T-helper 2 cell (primary cell): ENCODE results near the gene MBNL2.

Source experiments
- DNase-seq, 5 experiments: peaks; one replicate each; pipeline versions ENCODE4 v3.0.0 to v3.0.0-alpha.2; 2012 to 2022

MBNL2 gene

DNA sequence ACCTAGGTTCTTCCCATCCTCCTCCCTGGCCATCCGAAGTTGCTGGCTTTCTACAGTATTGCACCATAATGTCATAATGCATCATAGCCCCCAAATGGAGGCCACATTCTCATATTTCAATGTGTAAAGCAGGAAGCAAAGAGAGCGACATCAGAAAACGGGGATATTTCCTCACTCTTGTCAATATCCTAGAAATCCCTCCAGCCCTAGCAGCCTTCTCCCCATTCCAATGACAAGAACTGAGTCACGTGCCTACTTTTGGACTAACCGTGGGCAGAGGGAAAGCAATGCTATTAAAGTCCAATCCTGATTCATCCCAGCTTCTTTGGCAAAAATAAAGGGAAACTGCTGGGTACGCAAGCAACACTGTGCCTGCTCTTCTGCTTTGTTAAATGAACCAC lies 207.5 kb downstream of the MBNL2 start:
- DNase-seq, result no peak

DNA sequence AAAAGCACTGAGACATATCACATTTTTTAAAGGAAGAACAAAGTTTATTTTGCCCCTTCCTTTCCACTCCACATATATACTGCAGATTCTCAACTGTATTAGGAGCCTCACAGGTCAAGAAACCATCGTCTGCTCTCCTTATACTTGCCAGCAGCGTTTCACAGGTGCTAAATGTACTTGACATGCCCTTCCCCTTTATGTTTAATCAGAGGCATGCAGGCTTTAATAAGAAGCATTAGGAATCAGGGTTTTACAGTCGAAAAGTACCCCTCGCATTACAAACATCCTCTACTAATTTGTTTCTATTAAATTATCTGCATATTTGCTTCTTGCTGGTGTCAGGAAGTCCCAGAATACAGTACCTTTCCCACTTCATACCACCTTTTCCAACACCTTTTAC lies 208.2 kb downstream of the MBNL2 start:
- no peak for DNase-seq

DNA sequence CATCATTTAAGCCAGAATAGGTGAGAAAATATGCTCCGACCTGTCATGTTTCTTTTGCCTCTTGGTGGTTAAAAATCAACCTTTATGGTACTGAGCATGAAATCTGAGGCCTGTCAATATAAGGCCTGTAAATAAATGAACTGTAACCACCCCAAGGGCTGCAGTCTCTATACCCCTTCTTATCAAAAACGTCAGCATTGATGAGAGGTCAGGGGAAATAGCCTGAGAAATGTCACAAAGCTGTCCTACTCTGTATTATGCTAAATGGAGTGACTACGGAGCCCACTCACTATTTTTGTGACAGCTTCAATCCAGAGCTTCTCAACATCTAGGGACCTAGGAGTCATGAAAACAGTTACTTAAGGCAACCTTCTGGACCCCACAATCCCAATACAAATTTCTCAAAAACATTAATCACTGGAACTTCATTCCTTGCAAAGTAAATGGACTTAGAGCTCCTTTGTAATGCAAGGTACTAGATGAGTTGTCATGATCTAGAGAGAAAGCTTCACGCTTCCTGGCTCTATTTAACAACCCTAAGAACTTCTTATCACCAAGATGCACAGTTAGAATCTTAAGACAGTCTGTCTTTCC lies 209.1 kb downstream of the MBNL2 start:
- DNase-seq, result no peak

DNA sequence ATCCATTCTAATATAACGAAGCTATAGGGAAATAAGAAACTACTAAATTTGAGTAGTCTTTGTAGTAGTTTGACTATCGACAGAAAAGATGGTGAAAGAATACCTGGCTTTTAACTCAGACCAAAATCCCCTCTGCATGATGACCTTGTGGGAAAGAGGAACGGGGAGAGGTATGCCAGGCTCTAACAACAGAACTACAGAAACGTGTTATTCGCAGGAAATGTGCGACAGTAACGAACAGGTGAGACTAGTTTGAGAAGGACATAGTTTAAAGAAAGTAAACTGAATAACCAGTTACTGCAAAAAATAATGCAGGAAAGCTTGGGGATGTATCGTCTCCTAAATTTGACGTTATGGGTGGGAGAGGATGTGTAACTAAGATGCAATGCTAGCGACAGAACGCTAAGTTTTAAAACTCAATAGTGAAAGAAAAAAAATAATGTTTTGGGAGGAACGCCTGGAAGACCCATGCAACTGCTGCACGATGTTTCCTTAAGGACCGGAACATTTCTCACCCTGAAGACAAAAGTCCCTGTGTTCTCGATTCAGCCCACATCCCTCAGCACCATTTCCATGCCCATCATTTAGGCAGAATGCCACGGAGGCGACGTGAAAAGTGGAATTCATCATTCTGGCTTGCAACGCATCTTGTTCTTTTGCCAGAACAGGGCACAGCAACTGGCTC lies 210.2 kb downstream of the MBNL2 start:
- peak in 1 of 5 experiments; percentile 6 for DNase-seq

DNA sequence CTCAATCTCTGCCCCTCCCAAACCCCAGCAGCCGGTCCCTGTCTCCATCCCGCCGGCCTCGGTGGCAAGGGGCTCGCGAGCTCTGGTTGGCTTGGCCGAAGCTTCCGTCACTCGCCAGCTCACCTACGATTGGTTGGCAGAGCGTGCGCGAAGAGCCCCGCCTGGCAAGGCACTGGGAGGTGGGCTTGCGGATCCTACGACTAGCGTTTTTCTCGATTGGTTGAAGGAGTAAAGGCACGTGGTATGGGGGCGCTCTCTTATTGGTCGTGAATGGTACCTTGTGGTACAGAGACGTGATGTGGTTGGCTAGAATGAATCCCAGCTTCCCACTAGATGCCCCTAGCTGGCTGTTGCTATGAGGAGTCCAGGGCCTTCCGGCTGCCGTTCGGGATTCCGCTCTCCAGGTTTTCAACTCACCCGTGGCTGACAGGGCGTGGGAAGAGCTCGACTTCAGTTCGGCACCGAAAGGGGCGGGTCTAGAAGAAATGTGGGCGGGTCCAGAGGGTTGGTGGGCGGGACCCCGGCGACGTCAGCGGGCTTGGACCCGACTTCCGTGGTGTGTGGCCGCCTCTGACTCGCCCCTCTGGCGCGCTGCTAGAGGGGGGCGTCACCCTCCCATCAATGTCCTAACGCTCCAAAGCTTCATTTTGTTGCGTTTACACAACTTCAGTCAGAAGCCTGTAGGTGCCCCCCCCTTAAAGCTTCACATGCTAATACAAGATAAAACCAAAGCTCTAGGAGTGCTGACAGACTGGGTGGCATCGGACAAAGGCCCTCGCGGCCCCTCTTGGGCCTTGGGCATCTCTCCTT lies 211.0 kb downstream of the MBNL2 start:
- peak; percentile 95 to 100 (median 98) for DNase-seq

DNA sequence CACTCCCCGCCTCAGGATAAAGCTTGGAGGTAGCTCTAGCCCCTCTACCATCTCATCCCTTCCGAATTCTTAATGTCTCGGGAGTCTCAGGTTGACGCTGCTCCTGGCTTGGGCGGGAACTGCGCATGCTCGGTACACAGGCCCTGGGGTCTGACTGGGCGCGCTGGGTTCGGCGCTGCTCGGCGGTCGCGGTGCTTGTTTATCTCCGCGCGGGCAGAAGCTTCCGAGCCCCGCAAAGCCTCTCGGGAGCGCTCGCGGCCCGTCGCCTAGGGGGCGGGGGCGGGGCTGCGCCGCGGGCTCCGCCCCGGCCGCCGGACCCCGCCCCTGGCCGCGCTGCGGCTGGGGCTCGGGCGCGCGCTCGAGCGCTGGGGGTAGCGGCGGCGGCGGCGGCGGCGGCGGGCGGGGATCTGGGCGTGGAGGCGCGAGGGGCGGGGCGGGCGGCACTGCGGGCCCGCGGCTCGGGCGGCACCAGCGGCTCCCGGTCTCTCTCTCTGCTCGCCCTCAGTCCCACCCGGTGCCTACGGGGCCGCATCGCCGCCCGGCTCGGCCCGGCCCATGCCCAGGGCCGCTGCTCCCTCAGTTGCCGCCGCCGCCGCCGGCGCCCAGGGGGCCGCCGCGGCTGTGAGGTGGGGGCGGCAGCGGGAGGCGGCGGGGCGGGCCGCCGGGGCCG lies 211.7 kb downstream of the MBNL2 start, which contains the start of gene RAP2A:
RAP2A (plus strand) TSS at position 443 of the 670 bp plus-strand sequence. CDS start 302 bp downstream, outside the sequence.
- DNase-seq, result peak; percentile 73 to 97 (median 87)

DNA sequence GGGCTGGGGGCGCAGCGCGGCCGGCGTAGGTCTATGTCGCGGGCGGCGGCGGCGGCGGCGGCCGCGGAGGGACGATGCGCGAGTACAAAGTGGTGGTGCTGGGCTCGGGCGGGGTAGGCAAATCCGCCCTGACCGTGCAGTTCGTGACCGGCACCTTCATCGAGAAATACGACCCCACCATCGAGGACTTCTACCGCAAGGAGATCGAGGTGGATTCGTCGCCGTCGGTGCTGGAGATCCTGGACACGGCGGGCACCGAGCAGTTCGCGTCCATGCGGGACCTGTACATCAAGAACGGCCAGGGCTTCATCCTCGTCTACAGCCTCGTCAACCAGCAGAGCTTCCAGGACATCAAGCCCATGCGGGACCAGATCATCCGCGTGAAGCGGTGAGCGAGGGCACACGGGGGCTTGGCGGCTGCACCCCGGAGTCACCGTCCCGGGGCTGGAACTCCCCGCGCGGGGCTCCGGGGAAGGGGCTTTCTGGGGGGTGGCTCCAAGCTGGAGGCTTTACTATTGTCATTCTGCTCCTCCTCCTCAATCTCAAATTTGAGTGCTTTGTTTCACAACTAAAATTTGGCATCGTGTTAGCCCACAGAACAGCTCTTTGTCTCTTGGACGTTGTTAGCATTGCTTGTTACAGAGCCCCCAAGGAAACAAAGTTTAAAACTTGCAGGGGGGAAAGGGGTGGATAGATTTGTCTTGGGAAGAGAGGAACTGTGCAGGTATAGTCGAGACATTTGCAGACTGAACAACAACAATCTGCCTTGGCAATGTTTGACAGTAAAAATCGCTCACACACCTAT lies 212.5 kb downstream of the MBNL2 start:
- DNase-seq, result peak; percentile 4 to 55 (median 36)

DNA sequence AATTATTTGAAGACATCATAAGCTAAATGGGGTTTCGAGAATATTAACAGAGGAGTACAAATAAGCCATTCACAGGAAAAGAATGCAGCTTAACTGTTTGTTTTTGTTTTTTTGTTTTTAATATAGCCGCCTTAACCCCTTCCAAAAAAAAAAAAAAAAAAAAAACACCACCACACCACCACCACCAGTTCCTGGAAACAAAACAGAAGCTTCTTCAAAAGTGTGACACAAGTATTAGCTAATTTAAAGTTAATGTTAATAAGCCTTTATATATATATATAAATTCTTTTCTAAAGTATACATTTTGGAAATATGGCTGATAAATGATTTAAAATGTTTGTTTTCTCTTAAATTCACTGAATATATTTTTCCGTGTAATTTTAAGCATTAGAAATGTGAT lies 213.2 kb downstream of the MBNL2 start:
- peak in 1 of 5 experiments; percentile 43 for DNase-seq

DNA sequence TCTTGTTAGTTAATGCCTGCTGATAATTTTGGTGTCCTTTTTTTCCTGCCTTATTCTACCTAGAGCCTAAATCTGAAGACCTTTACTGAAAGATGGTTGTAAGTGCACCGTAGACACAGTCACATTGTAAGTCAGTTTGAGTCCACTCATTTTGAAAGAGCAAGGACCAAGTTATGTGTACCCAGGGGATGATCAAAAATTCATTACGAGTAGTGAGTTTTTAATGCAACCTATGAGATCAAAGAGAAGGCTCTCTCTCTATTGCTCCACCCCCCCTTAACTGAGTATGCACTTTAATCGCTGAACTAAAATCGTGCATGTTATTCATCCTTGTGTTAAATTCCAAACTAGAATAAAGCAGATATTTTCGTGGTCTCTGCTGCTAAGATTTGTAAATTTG lies 213.7 kb downstream of the MBNL2 start:
- DNase-seq, result peak in 1 of 5 experiments; percentile 81

DNA sequence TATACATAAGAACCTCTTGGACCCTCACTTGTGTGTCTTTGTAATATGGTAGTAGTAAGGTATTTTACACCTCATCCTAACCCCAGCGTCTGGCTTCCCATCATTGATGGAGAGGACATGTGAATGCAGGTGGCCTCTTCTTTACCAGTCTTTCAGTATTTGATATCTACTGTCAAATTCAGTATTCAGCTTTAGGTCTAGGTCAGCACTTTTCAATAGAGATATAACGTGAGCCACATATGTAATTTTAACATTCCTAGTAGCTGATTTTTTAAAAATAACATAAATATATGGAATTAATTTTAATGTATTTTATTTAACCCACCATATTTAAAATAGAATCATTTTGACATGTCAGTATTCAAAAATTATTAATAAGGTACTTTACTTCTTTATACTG lies 214.7 kb downstream of the MBNL2 start:
- DNase-seq, result no peak

DNA sequence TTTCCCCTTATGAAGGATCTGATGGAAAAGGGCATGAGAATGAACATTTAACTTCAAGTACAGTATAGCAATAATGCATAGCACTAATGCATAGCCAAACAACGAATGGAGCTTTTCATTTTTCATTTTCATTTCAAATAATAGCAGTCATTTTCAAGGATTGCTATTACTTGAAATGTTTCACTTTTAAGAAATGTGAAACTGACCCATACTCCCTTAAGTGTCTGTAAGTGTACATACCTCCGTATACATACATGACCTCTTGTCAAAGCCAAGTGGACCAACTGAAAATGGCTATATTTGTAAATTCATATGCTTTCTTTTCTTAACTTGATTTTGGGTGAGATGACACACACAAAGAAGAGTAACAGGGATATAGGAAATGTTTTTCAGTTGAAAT lies 215.6 kb downstream of the MBNL2 start:
- no peak for DNase-seq

DNA sequence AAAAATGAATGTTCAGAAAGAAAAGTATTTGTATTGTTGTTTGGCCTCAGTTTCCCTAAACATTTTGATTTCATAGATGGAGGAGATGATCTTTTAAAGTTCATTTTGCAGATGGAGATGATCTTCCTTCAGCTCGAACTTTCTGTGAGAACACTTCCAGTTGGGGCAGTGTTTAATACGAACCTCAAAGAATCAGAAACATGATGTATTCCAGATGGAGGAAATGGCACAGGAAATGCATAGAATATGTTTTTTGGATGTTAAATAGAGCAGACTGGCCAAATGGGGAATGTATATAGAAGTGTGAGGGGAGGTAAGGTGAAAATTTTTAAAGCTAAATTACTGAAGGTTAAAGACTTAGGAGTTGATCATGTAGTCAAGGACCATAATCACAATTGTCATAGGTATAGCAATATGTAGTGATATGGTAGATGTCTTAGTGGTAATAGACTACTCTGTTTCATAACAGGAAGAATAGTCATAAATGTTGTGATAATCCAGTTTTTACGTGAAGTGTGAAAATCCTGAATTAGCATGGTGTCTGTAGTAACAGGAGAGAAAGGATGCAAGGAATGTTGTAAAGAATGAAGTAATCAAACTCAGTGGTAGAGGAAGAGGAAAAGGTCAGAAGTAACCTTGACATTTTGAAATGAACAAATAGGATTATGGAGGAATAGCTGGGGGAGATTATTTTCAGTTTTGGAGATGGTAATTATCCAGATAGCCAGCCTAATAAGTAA lies 216.9 kb downstream of the MBNL2 start:
- DNase-seq, result no peak

DNA sequence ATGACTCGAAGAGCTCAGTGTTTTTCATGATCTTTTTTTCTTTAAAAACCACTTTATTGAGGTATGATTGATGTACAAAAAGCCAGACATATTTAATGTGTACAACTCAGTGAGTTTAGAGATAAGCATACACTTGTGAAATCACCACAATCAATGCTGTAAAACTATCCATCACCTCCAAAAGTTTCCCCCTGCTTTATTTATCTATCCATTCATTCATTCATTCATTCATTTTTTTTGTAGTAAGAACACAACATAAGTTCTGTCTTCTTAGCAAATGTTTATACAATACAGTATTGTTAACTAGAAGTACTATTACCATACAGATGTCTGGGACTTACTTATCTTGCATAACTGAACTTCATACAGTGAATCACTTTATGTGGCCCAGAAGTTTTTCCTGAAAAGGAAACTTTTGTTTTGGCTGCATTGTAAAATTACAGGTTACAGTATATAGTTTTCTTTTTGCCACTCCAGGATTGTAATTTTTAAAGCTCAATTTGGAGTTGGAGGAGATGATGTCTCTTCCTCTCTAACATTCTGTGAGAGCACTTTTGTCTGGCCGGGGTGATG lies 218.6 kb downstream of the MBNL2 start:
- DNase-seq, result no peak

DNA sequence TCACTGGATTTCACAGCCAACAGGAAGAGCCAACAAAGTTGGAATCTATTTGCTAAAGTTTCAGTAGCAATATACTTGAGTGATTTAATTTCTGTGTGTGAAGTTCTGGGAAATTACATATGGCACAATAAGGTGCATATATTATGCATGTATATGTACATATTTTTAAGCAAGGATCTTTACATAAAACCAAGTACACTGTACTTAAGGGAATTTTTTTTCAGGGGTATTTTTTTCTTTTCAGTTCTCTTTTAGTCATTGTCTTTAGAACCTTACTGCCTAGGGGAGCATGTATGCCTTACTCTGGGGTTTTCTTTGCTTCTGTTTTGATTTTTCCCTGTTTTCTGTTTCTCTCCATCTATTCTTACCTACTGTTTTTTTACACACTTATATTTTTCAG lies 219.2 kb downstream of the MBNL2 start:
- no peak for DNase-seq
